Endothelial cell of umbilical vein (primary cell): ENCODE data around the gene RNF10. TPM values are rescaled to one million over a fixed set of nuclear protein-coding genes. Genes with fewer than 3 reads are reported as not detected.

Source experiments
- BruUV-seq: library from RNA; stranded (reverse); fragments of 400-500 nt; replicated peaks from 2 replicates; lab custom pipeline; 2021; lab: Mats Ljungman, UMichigan
- CTCF ChIA-PET: fragments of 300-600, 350-600 bp; sonication (Branson Sonifier 250); formaldehyde crosslinking; loops from one replicate; lab custom pipeline; 2021; ENCODE audit warnings: antibody characterized with exemption, inconsistent platforms; lab: Charles Lee
- POLR2A ChIA-PET: fragments of 300-600, 350-600 bp; sonication (Branson Sonifier 250); formaldehyde crosslinking; loops from one replicate; lab custom pipeline; 2021; ENCODE audit warnings: antibody characterized with exemption, inconsistent platforms; lab: Charles Lee
- DNase-seq: peaks from one replicate; pipeline ENCODE4 v3.0.0-alpha.2; 2011; ENCODE audit warnings: low read depth, low spot score
- FAIRE-seq: peaks from 2 replicates; lab custom pipeline; 2011; peaks lifted over from hg19 to GRCh38; lab: Jason Lieb, UNC
- H2AFZ ChIP-seq: 2 replicates; pipeline ENCODE4 v1.6.0; 2012; ENCODE audit warnings: low read depth, low read length, control low read depth, inconsistent platforms
- H3K27ac ChIP-seq: 2 replicates; pipeline ENCODE4 v1.5.1; 2011; ENCODE audit warnings: low read depth, mild to moderate bottlenecking, control low read depth, low read length, moderate library complexity; ENCODE audit not compliant: insufficient read depth
- H3K27me3 ChIP-seq, 2 experiments: 2 replicates each; pipeline versions ENCODE4 v1.6.0 to v1.6.1; 2011; ENCODE audit warnings: low read length in 2 of 2, mixed read lengths in 1 of 2; ENCODE audit not compliant: control insufficient read depth in 2 of 2, insufficient read depth in 2 of 2
- H3K36me3 ChIP-seq, 2 experiments: 2 replicates in 1 of 2; 3 replicates in 1 of 2; pipeline ENCODE4 v1.5.1; 2011; ENCODE audit warnings: low read length in 2 of 2, mild to moderate bottlenecking in 1 of 2, moderate library complexity in 1 of 2; ENCODE audit not compliant: control insufficient read depth in 2 of 2, insufficient read depth in 2 of 2; ENCODE audit errors: extremely low read depth in 1 of 2
- H3K4me1 ChIP-seq: 3 replicates; pipeline ENCODE4 v1.5.1; 2011; ENCODE audit warnings: mild to moderate bottlenecking, low read length; ENCODE audit not compliant: control insufficient read depth, insufficient read depth; ENCODE audit errors: extremely low read depth
- H3K4me2 ChIP-seq: 2 replicates; pipeline ENCODE4 v1.6.1; 2011; ENCODE audit warnings: low read length, control low read depth, mixed read lengths; ENCODE audit not compliant: insufficient read depth
- H3K4me3 ChIP-seq, 3 experiments: fragments of 200-600 bp in 1 of 3; sonication (generic), shearing (Covaris generic) in 1 of 3; replicated peaks in 1 of 3; 2 replicates each; pipeline ENCODE4 v1.5.1; 2011 to 2016; ENCODE audit warnings: control low read depth in 3 of 3, low read length in 3 of 3, mild to moderate bottlenecking in 2 of 3, inconsistent platforms in 1 of 3, low read depth in 1 of 3, moderate library complexity in 1 of 3; ENCODE audit not compliant: insufficient read depth in 1 of 3
- H3K79me2 ChIP-seq: 2 replicates; pipeline ENCODE4 v1.6.0; 2012; ENCODE audit warnings: low read length, inconsistent platforms; ENCODE audit not compliant: control insufficient read depth, insufficient read depth
- H3K9ac ChIP-seq: replicated peaks from 2 replicates; pipeline ENCODE3; 2011; ENCODE audit warnings: low read length, control low read depth; ENCODE audit not compliant: insufficient read depth; ENCODE audit errors: extremely low read depth
- H3K9me1 ChIP-seq: replicated peaks from 3 replicates; pipeline ENCODE4 v1.6.0; 2011; ENCODE audit warnings: mild to moderate bottlenecking, low read length; ENCODE audit not compliant: control insufficient read depth, insufficient read depth; ENCODE audit errors: extremely low read depth
- H3K9me3 ChIP-seq: replicated peaks from 2 replicates; pipeline ENCODE4 v1.5.1; 2012; ENCODE audit warnings: low read length, inconsistent platforms; ENCODE audit not compliant: control insufficient read depth, insufficient read depth
- H4K20me1 ChIP-seq: replicated peaks from 2 replicates; pipeline ENCODE3; 2011; ENCODE audit warnings: mild to moderate bottlenecking, low read length; ENCODE audit not compliant: control insufficient read depth, insufficient read depth; ENCODE audit errors: extremely low read depth
- EZH2 ChIP-seq: IDR thresholded peaks from 2 replicates; pipeline ENCODE4 v1.6.1; 2012; ENCODE audit warnings: borderline replicate concordance, low read depth, mild to moderate bottlenecking, moderate library complexity, low read length, inconsistent platforms; ENCODE audit not compliant: severe bottlenecking
- FOS ChIP-seq: IDR thresholded peaks from 2 replicates; pipeline ENCODE4 v1.6.1; 2011; ENCODE audit warnings: mild to moderate bottlenecking, low read length, moderate library complexity, borderline replicate concordance; ENCODE audit not compliant: insufficient read depth
- GATA2 ChIP-seq: IDR thresholded peaks from 2 replicates; pipeline ENCODE4 v1.7.0; 2011; ENCODE audit warnings: low read depth, mild to moderate bottlenecking, moderate library complexity, mixed read lengths, low read length; ENCODE audit not compliant: insufficient read length, insufficient read depth
- JUN ChIP-seq: IDR thresholded peaks from 2 replicates; pipeline ENCODE4 v1.6.1; 2011; ENCODE audit warnings: borderline replicate concordance, low read depth; ENCODE audit not compliant: insufficient read length, insufficient read depth
- MYC ChIP-seq: IDR thresholded peaks from one replicate; pipeline ENCODE4 v1.6.1; 2011; ENCODE audit warnings: mild to moderate bottlenecking, low read depth, low read length
- POLR2A ChIP-seq: IDR thresholded peaks from 2 replicates; pipeline ENCODE4 v1.6.1; 2012; ENCODE audit warnings: low read depth, mild to moderate bottlenecking, control low read depth, low read length
- POLR2AphosphoS5 ChIP-seq: IDR thresholded peaks from 2 replicates; pipeline ENCODE4 v1.6.1; 2012; ENCODE audit warnings: low read depth, mild to moderate bottlenecking, control low read depth, low read length, moderate library complexity; ENCODE audit not compliant: insufficient read depth
- dilution Hi-C: fragments of 300-500 bp; cut with MboI; formaldehyde crosslinking; loops from one replicate; pipeline ENCODE4 v1.15.0; 2019; ENCODE audit warnings: low sequenced_read_pairs; ENCODE audit not compliant: extremely low pct_ligation_motif_present
- intact Hi-C: fragments of 100-400 bp; cut with micrococcal nuclease; formaldehyde crosslinking; loops from one replicate; pipeline ENCODE4 v1.10.0; 2022
- polyA plus RNA-seq, 4 experiments: library from polyadenylated mRNA; depleted of rRNA in 3 of 4; stranded (reverse) in 3 of 4; unstranded in 1 of 4; fragments of >200 nt; gene quantifications; 2 replicates each; pipeline versions ENCODE4 v1.2.1 to v1.2.3, GENCODE V29; 2011 to 2012; ENCODE audit warnings: missing spikeins in 1 of 4
- total RNA-seq: library from RNA; stranded (reverse); gene quantifications from 2 replicates; pipeline ENCODE4 v1.2.3, GENCODE V29; 2021
- TF ChIP-seq, protein P1 (sequence below), 2 donors: IDR thresholded peaks; 1 replicate in 1 of 2; 2 replicates in 1 of 2; pipeline ENCODE4 v1.5.1; 2011; ENCODE audit warnings: low read length in 2 of 2, mild to moderate bottlenecking in 2 of 2, moderate library complexity in 2 of 2, control low read depth in 1 of 2, inconsistent platforms in 1 of 2, low read depth in 1 of 2; ENCODE audit not compliant: insufficient read depth in 1 of 2; ENCODE audit errors: extremely low read depth in 1 of 2
- TF ChIP-seq, protein P2 (sequence below): IDR thresholded peaks from 2 replicates; pipeline ENCODE4 v1.6.1; 2011; ENCODE audit not compliant: insufficient read depth, insufficient read length

Gene RNF10
- total and polyA plus RNA-seq, 2 donors (not counting 3 experiments of a cell fraction or from before 2014, with no cell fraction given), result 120 to 236 TPM

DNA sequence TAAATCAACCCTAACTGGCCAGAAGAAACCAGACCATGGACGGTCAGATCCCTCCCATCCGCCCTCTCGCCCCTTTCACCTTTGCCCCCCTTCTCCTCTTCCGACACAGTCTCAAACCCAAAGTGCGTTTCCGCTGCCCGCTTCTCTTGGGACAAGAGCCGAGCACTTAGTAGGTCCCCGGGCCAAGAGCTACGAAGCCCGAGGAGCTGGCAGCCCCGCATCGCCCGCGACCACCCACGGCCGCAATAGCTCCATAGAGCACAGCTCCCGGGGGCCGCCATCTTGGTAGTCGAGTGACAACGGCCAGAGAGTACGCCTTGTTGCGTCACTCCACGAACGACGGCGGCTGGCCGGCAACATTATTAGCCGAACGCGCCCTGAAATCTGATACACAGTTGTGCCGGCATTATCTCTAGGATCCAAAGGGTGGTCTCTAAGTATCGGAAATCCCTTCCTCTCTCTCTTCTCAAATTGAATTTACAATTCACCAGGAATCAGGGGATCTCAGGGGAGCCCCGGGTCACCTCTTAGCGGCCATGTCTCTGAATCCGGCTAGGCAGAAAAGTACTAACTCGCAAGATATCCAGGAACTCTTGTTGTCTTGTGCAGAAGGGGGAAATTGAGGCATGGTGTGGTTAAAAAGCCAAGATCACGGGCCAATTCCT is 5.2 kb upstream of the RNF10 start, which contains the start of gene COQ5:
TSS of gene COQ5 (minus strand) at position 298 of the 665 bp plus-strand sequence. CDS start at position 281, 17 bp downstream.
- H2AFZ ChIP-seq, result peak within 1 kb of the TSS; percentile 72
- H3K4me3 ChIP-seq, result peak within 1 kb of the TSS; percentile 48 to 98 (median 77)
- no peaks in the 10 kb centered on the region for H3K36me3 ChIP-seq
- dilution Hi-C loops, result no loop called here
- ChIA-PET CTCF (interaction anchor here (1.0 to 2.1 kb wide), 5 partner anchors 9 to 41 kb away, joined by 3 to 9 read pairs (median 4); partner anchors contain the start of gene DYNLL1), POLR2A (interaction anchor here (1.1 kb wide), 1 partner anchor 328 kb away, joined by 3 read pairs; the partner anchor contains the start of gene RPLP0)
- H3K27me3 ChIP-seq, result no peaks in the 10 kb centered on the region
- no peaks in the 10 kb centered on the region for H3K9me1 ChIP-seq
- TF ChIP-seq, protein P1, sequence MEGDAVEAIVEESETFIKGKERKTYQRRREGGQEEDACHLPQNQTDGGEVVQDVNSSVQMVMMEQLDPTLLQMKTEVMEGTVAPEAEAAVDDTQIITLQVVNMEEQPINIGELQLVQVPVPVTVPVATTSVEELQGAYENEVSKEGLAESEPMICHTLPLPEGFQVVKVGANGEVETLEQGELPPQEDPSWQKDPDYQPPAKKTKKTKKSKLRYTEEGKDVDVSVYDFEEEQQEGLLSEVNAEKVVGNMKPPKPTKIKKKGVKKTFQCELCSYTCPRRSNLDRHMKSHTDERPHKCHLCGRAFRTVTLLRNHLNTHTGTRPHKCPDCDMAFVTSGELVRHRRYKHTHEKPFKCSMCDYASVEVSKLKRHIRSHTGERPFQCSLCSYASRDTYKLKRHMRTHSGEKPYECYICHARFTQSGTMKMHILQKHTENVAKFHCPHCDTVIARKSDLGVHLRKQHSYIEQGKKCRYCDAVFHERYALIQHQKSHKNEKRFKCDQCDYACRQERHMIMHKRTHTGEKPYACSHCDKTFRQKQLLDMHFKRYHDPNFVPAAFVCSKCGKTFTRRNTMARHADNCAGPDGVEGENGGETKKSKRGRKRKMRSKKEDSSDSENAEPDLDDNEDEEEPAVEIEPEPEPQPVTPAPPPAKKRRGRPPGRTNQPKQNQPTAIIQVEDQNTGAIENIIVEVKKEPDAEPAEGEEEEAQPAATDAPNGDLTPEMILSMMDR (IDR thresholded peaks at IDR 0.05; ENCODE audit: extremely low read depth in 1 of 2, insufficient read depth in 1 of 2, low read depth in 1 of 2, low read length in 2 of 2), result no peak
- TF ChIP-seq POLR2AphosphoS5 (peak; percentile 94), JUN (no peak), MYC (peak; percentile 45), GATA2 (peak; percentile 55), POLR2A (peak; percentile 88), EZH2 (no peak), FOS (no peak)
- TF ChIP-seq, protein P2, sequence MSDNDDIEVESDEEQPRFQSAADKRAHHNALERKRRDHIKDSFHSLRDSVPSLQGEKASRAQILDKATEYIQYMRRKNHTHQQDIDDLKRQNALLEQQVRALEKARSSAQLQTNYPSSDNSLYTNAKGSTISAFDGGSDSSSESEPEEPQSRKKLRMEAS, result no peak
- peak within 1 kb of the TSS; percentile 90 for H3K9ac ChIP-seq
- intact Hi-C loops, result loop anchor here (1.0 to 2.0 kb wide), 2 partner anchors 33 to 60 kb away; partner anchors contain the start of genes DYNLL1 and SRSF9
- peak within 1 kb of the TSS; percentile 77 for H3K4me2 ChIP-seq
- DNase-seq, result peak; percentile 89
- H3K4me1 ChIP-seq, result peaks cover 15% of the 10 kb centered on the region
- FAIRE-seq, result peak; percentile 77
- no peaks in the 10 kb centered on the region for H4K20me1 ChIP-seq
- H3K27ac ChIP-seq, result peak within 1 kb of the TSS; percentile 79
- TSS peak; percentile 48 for BruUV-seq
- no peaks in the 10 kb centered on the region for H3K9me3 ChIP-seq
- H3K79me2 ChIP-seq, result peaks cover 2% of the 10 kb centered on the region
